Right ventricle myocardium superior (tissue), 1 donor: Measurements from ENCODE around the gene KCNJ11. TPM values are rescaled to one million over a fixed set of nuclear protein-coding genes. Genes with fewer than 3 reads are reported as not detected.
A peak's percentile ranks its signal among the peaks of the same experiment; 100 is the strongest.

Source experiments
- ATAC-seq: fragments of 200-7000 bp; cut with Tn5 transposase; one replicate; pipeline ENCODE4 v1.9.1; 2020; ENCODE audit warnings: mild to moderate bottlenecking; ENCODE audit not compliant: poor library complexity
- DNase-seq: peaks from one replicate; pipeline ENCODE4 v3.0.0-alpha.2; 2020
- intact Hi-C: fragments of 100-400 bp; cut with DNase I; formaldehyde crosslinking; loops from one replicate; pipeline ENCODE4 v1.11.2; 2022
- total RNA-seq: library from RNA; stranded (reverse); fragmentation: NEBNext Ultra II Directional; extraction: Animal tissue kit (Norgen Biotek cat#: 25700); gene quantifications from one replicate; pipeline ENCODE4 v1.2.1, GENCODE V29; 2021
- donor health status: DM: no; HTN: yes; CAD: no; lungs with severe emphysema.

KCNJ11 gene
- total RNA-seq, 1 donor from 2014 or later = 27.7 TPM

DNA sequence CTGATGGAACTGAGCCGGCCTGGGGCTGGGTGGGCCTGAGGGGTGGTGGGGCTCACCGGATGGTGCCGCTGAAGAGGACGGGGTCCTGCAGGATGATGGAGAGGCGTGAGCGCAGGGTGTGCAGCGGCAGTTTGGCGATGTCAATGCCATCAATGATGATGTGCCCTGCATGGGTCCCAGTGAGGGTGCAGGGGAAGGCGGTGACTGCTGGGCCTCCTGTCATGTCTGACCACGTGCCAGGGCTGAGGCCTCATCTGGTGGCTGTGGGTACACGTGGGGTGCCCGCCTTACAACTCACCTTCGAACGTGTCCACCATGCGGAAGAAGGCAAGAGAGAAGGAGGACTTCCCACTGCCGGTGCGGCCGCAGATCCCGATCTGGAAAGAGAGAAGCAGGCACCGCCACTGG is 7.1 kb upstream of the KCNJ11 start:
- DNase-seq = no peak
- ATAC-seq = no peak
- intact Hi-C loops = no loop called here

DNA sequence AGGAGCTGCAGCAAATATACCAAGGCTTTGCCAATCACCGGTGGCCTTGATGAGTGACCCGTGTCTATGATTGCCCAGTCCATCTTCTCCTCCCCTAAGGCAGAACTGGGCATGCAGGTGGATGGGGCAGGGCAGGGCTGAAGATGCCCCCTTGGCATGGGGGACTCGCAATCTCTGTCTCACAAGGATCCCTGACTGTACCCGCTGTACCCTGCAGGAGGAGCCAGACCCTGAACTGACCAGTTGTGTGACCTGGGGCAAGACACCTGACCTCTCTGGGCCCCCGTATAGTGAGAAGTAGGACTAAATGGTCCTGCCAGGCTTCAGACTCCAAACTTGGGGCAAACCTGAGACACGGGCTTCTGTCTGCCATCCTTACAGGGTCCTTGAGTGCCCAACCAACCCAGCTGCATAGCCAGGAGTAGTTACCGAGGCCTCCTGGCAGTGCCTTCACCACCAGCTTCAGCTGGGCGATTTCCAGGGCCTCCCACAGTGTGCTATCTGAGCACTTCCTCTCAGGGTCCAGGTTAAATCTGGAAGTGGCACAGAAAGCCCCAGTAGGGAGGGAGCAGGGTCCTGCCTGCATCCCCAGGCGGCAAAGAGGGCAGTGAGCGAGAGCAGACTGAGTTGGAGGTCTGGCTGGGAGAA is 6.4 kb upstream of the KCNJ11 start:
- ATAC-seq (no peak), DNase-seq (no peak)
- intact Hi-C loops = no loop called here

DNA sequence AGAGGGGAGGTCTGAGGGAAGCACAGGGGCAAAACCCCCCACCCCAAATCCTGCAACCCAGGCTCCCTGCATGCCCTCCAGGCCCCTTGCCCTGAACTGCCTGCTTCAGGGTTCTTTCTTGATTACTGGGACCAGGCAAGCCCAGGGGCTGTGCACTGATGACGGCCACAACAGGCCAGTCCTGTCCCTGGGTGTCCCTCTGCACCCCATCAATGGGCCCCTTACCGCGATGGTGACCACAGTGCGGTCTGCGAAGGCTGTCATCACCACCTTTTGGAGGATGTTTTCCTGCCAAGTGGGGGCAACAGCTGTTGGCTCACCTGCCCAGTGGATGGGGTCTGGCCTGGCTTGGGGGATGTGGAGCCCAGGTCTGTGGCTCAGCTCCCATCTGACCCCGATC is 5.0 kb upstream of the KCNJ11 start:
- intact Hi-C loops = no loop called here
- DNase-seq = no peak
- ATAC-seq = no peak

DNA sequence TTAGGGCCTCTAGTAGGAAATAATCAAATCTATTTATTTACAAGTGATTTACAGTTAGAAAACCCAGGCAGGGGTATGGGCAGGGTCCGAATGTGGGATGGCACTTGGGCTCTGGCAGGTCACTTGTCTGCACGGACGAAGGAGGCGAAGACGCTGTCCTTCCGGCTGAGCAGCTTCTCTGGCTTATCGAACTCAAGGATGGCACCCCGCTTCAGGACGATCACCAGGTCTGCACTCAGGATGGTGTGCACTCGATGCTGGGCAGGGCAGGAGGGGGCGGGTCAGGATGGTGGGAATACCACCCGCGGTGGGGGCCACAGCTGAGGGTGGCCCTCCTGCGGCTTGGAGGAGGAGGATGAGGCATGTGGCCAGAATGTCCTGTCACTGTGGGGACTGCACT is 4.4 kb upstream of the KCNJ11 start:
- DNase-seq (no peak), ATAC-seq (no peak)
- intact Hi-C loops = no loop called here

DNA sequence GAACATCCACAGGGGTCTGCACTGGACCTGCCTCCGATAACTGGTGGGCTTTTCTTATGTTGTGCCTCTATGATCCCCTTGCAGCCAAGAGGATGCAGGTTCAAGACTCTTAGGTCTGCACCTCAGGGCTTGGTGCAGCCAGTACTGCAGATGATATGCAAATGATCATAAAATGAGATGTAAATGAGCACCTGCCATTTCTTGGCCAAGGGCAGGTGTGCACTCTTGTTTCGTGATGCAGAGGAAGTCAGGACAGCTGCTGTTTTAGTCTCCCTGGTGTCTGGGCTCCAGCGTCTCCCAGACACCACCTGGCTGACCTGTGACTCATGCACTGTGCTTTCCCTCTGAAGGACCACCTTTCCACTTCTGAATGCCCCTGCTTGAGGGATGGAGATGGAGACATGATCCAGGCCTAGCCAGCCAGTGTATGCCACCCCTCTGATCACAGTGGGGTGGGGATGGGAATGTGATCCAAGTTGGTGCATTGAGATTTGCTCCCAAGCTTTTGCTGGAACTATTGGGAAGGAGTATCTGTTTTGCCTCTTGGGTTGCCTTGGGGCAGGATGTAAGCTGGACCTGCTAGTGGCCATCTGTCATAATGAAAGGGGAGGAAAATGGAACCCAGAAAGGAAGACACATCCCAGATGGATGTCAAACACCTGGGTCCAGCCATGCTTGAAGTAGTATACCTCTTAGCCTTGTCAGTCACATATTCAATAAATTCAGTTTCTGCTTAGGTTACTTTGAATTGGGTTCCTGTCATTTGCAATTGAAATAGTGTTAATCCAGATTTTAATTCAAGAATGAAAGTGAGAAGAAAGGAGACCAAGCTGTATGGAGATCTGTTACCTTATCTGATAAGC is 3.3 kb upstream of the KCNJ11 start:
- DNase-seq (no peak), ATAC-seq (no peak)
- intact Hi-C loops = no loop called here

DNA sequence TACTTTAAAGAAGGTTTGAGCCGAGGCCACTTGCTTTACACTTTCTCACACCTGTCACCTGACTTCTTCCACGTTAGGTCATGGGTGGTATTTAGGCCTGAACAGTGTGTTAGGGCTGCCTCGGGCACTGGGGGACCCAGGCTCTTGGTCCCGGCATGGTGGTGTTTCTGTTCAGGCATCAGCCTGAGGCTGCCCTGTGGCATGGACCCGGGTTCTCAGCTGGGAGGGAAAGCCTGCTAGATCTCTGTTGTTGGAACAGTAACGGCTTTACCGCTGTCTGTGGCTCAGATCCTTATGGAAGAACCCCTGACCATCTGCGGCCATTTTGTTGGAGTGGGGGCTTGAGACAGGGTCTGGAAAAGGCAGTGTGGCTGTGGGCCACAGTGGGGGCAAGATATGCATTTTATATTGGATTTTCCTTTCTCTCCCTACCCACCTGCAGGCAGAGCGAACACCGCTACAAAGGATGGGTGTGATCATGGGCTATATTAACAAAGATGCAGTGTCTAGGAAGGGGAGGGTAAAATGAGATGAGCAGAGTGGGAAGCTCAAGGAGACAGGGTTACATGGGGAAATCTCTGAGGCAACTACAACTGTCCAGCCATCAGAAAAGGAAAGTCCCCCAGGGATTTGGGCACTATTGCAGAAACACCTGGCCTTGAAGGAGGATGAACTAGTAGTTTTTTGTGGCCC is 1.6 kb upstream of the KCNJ11 start:
- intact Hi-C loops = no loop called here
- no peak for ATAC-seq
- DNase-seq = no peak

DNA sequence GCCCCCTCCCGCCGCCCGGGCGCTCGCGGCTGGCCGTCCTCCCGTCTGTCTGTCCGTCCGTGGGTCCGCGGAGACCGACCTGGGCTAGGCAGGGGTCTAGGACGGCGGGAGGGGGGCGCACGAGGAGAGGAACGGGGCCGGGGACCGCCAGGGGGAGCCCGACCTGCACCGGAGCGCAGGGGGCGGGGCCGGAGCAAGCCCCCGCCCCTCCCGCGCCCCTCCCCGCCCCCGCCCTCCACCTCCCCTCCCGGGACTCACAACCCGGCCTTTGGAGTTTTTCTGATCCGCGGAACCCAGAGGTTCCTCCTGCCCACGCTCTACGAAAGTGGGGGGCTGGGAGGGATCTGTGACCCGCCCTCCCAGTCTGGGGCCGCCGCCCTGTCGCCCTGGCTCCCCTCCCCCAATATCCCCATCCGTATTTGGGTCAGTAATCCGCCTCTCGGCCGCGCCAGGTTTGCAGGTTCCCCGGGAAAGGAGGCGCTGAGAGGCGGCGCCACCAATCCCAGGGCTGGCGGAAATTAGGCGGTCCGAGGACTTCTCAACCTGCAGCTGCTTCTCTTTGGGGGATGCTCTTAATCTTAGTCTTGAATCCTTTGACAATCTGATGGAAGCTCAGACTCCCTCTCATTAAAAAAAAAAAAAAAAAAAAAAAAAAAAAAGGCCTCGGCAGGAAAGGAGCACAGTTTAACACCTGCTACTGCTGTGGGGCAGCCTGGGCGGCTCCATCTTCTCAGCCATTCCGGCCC is 925 bp upstream of the KCNJ11 start:
- intact Hi-C loops = no loop called here
- DNase-seq (peak; percentile 86), ATAC-seq (peak; percentile 79)

DNA sequence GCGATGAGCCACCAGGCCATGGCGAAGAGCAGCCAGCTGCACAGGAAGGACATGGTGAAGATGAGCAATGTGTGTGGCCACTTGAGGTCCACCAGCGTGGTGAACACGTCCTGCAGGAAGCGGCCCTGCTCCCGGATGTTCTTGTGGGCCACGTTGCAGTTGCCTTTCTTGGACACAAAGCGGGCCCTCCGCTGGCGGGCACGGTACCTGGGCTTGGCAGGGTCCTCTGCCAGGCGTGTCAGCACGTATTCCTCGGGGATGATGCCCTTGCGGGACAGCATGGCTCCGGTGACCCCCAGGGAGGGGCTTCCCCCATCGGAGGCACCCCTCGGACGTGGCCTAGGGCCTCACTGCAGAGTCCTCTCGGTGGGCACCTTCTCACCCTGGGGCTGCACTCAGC is 648 bp downstream of the KCNJ11 start:
- no peak for ATAC-seq
- intact Hi-C loops = no loop called here
- DNase-seq = no peak

DNA sequence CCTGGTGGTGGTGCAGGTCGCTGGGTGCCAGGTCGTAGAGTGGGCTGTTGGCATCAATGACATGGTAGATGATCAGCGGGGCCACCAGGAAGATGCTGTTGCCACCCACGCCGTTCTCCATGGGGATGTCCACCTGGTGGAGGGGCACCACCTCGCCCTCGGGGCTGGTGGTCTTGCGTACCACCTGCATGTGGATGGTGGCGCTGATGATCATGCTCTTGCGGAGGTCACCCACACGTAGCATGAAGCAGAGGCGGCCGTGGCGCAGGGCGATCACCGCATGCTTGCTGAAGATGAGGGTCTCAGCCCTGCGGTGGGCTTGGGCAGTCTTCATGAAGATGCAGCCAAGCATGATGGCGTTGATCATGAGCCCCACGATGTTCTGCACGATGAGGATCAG is 1.2 kb downstream of the KCNJ11 start:
- ATAC-seq = no peak

DNA sequence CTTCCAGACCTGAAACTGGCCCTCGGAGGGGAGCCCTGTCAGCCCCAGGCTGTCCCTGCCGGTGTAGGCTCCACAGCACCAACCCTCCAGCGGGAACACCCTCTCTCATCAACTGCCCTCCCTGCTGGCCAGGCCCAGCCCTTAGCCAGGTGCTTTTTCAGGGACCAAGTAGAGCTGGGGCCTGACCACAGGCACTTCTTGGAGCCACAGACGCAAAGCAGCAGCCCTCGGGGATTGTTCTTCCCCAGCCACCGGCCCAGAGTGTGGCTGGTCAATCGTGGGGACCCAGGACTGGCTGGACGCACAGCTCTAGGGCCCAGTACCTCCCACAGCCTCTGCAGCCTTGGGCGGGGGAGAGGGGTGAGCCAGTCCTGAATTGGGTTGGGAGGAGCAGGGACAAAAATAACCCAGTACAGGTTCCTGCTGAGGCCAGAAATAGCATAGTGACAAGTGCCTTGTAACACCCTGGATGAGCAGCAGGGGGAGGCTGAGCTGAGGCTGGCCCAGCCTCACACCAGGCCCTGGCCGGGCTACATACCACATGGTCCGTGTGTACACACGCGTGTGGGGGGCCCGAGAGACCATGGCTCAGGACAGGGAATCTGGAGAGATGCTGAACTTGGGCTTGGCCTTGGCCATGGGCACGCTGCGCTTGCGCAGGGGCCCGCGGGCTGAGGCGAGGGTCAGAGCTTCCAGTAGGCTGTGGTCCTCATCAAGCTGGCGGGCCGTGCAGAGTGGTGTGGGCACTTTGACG is 2.0 kb downstream of the KCNJ11 start:
- DNase-seq = peak; percentile 65
- peak; percentile 88 for ATAC-seq
- intact Hi-C loops = no loop called here

More for the DNA sequence above, 1.2 kb downstream of the KCNJ11 start:
- DNase-seq = no peak
- intact Hi-C loops = no loop called here

DNA sequence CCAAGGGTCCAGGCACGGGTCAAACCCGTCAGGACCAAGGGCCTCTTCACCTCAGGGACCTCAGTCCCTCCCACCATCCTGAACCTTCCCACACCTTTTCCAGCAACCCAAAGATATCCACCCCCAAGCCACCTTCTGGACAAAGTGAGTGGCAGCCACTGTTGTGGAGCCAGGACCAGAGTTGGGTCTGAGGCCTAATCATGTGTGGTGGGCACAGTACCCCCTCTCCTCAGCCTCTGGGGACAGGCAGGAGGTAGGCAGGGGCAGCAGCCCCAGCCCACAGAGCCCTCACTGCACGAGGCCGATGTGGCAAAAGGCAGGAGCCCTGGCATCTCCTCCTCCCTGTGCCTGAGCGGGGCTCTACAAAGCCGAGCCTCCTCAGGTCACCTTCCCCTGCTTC is 2.5 kb downstream of the KCNJ11 start:
- intact Hi-C loops = no loop called here
- DNase-seq (no peak), ATAC-seq (no peak)

DNA sequence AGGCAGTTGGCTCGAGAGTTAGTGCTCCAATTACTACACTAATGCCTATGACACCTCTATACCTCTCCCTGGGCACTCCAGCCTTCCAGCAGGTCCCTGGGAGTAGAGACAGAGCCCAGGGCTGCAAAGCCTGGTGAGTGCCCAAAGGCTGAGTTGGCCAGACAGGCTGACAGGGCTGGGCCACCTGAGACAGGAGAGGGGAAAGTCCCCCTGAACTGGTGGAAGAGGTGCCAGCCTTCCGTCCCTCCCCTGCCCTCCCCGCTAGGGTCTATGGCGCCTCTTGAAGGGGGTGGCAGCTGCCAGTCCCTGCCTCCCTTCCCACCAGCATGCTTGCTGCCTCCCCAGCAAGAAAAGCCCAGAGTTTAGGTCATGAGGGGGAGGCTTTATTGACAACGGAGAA is 3.0 kb downstream of the KCNJ11 start:
- intact Hi-C loops = no loop called here
- DNase-seq = no peak
- no peak for ATAC-seq

DNA sequence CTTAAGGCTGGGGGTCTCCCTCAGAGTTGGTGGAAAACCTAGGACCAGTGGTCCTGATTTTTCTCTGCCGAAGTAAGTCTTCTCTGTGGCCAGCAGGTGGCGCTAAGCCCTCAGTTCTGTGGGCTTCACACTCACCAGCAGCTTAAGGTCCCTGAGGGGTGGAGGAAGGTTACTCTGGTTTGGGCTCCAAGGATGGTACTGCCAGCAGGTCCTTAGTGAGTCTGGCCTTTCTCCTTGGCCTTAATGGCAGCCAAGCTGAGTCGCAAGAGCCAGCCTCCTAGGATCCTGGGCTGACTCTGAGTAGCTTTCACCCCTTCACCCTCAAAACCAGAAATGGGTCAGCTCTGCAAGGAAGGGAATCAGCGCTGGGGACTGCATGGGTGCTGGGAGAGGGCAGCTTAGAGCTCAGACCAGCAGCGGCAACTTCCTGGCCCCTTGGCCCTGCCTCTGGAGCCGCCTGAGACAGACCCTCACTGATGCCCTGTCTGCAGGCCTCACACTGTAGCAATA is 4.4 kb downstream of the KCNJ11 start:
- intact Hi-C loops = loop anchor here (1.0 kb wide), 1 partner anchor 120 kb away; no protein-coding TSS in a partner anchor
- ATAC-seq (peak; percentile 54), DNase-seq (peak; percentile 84)

DNA sequence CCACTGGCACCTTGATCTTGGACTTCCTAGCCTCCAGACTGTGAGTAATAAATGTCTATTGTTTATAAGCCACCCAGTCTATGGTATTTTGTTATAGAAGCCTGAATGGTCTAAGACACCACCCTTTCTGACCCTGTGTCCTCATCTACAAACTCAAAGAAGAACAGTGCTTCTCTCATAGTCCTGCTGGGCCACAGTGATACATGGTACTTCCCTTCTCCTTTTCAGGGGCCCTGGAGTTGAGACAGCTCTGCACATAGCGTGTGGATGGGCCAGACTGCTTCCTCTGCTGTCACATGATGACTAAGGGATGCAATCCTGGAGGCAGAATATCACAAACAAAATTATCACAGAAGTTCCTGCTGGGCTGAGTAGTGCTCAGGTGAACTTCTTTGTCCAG is 5.0 kb downstream of the KCNJ11 start:
- intact Hi-C loops = no loop called here
- DNase-seq (no peak), ATAC-seq (no peak)

DNA sequence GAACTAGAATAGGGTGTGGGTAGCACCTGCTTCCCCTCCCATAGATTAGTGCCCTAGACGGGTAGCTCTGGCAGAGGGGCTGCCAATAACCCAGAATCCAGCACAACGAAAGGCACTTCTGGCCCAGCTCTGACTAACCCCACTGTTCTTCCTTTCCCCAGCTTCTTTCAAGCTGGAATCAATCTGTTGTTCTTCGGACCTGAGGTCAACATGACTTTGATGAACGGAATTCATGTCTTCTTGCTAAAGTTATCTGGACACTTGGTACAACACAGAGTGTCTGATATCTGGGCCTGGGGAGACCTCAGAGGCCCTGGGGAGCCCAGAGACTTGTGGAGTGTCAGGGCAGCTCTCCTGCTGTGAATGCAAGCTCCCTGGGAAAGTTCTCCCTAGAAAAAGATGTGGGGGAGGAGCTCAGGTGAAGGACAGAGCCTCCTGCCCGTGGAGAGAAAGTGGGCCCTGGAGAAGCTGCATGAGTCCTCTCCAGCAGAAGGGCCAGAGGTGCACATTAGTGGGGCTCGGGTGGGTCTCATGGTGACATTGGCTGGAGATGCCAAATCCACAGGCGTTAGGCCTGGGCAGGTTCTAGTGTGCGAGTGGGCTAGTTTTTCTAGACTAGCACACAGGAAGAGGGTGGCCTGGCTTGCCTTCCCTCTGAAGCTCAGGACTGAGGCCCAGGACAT is 6.3 kb downstream of the KCNJ11 start:
- no peak for ATAC-seq

DNA sequence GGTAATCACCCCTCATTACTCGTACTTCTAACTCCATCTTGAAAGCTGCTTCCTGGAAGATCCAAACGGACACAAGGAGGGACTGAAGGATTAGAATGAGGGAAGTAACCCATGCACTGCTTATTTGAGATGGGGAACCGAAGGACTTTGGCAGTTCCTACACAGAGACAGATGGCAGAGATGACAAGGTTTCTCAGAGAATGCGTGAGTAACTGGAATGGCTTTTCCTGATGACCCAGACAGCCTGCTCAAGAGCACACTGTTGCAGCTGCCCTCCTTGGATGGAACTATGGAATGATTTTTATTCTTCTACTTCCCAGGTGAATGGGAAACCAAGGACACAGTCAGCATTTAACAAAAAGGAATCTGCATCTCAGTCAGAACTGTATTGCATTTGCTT is 7.3 kb downstream of the KCNJ11 start:
- ATAC-seq (no peak), DNase-seq (no peak)
- intact Hi-C loops = no loop called here

More for the DNA sequence above, 6.3 kb downstream of the KCNJ11 start:
- DNase-seq = no peak
- intact Hi-C loops = no loop called here

DNA sequence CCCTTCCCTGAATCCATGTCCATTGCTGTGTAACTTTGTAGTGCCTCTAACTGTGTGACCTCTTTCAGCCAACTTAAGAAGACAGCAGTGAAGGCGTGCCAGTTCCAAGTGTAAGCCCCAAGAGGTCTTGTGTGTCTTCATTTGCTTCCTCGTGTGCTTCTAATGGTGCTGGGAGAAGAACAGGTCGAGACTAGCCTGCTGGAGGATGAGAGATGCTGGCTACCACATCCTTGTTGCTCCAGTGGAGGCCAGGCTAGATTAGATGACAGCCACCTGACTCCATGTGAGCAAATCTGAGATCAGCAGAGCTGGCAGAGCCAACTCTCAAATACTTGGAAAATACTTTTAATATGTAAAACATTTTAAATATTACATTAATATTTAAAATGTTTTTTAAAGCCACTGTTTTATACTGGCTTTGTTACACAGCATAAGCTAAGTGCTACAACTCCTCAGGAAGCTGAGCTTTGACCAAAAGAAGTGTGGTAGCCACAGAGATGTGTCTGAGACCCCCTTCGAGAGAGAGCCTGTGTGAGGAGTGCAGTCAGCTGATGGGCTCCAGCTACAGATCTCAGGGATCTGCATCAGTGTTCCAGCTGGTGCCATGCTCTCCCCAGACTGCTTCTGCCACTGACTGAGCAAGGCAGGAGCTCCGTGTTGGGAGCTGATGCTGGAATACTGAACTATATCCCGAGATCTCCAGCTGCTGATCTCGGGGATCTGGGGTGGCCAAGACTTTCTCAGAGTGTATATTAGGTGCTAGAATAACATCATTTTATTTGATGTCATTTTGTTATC is 8.9 kb downstream of the KCNJ11 start:
- DNase-seq (no peak), ATAC-seq (no peak)
- intact Hi-C loops = no loop called here
